Measurements from ENCODE around the gene VTI1A.

The VTI1A gene

DNA sequence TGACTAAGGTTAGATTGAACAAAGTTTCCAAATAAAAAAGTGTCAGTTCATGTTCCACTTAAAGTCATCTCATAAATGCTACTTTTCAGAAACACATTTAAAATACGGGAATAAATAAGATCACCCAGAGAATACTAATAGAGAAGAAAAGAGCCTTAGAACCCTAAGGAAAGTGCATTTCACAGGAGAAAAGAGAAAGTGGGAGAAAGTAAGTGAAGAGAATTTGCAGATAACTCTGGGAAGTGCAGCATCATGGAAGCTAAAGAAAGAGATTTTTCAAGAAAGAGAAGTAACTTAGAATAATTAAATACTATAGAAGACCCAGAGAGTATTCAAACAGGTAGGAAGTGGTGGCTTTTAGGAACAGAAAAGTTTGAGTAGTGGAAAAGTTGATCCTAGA, 132.6 kb downstream of the VTI1A start:
- DNase-seq (ENCODE audit: low read depth), result no peak
- no peak overlapping the region for H3K4me3 ChIP-seq (ENCODE audit: low read depth, low read length)
- TF ChIP-seq MAX (IDR thresholded peaks at IDR 0.05; ENCODE audit: low read depth, low read length), result no peak
- TF ChIP-seq MYC (IDR thresholded peaks at IDR 0.05; ENCODE audit: low read depth, low read length), result no peak
- TF ChIP-seq, protein P1, sequence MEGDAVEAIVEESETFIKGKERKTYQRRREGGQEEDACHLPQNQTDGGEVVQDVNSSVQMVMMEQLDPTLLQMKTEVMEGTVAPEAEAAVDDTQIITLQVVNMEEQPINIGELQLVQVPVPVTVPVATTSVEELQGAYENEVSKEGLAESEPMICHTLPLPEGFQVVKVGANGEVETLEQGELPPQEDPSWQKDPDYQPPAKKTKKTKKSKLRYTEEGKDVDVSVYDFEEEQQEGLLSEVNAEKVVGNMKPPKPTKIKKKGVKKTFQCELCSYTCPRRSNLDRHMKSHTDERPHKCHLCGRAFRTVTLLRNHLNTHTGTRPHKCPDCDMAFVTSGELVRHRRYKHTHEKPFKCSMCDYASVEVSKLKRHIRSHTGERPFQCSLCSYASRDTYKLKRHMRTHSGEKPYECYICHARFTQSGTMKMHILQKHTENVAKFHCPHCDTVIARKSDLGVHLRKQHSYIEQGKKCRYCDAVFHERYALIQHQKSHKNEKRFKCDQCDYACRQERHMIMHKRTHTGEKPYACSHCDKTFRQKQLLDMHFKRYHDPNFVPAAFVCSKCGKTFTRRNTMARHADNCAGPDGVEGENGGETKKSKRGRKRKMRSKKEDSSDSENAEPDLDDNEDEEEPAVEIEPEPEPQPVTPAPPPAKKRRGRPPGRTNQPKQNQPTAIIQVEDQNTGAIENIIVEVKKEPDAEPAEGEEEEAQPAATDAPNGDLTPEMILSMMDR (IDR thresholded peaks at IDR 0.05; ENCODE audit: low read depth, low read length), result no peak
- no peak for TF ChIP-seq POLR2A (IDR thresholded peaks at IDR 0.05; ENCODE audit: extremely low read depth, insufficient read length)

DNA sequence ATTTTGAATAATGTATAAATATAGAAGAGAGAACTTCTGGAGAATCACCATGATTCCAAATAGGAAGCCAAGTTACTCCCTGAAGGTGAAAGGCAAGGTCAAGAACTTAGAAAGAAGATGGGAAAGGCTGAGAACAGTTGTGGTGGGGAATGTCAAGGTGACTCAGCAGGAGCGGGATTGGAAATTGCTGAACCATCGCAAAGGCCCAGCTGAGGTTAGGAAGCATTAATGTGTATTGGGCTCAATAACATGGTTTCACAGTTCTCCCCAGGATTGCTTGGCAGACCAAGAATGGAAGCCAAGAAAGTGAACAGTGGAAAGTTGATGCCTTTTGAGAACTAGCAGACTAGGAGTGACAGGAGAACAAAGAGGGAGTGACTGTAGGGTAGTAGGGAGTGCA, 133.3 kb downstream of the VTI1A start:
- H3K4me3 ChIP-seq (ENCODE audit: low read depth, low read length), result no peak overlapping the region
- no peak for DNase-seq (ENCODE audit: low read depth)
- no peak for TF ChIP-seq MAX (IDR thresholded peaks at IDR 0.05; ENCODE audit: low read depth, low read length)
- TF ChIP-seq, protein P1 (IDR thresholded peaks at IDR 0.05; ENCODE audit: low read depth, low read length), result no peak
- no peak for TF ChIP-seq MYC (IDR thresholded peaks at IDR 0.05; ENCODE audit: low read depth, low read length)
- TF ChIP-seq POLR2A (IDR thresholded peaks at IDR 0.05; ENCODE audit: extremely low read depth, insufficient read length), result no peak

GRCh38 chr10:112581921-112582320, 134.9 kb downstream of the VTI1A start:
- TF ChIP-seq MYC (IDR thresholded peaks at IDR 0.05; ENCODE audit: low read depth, low read length) (no peak), POLR2A (IDR thresholded peaks at IDR 0.05; ENCODE audit: extremely low read depth, insufficient read length) (no peak), MAX (IDR thresholded peaks at IDR 0.05; ENCODE audit: low read depth, low read length) (no peak)
- TF ChIP-seq, protein P1 (IDR thresholded peaks at IDR 0.05; ENCODE audit: low read depth, low read length), result no peak
- H3K4me3 ChIP-seq (ENCODE audit: low read depth, low read length), result no peak overlapping the region
- DNase-seq (ENCODE audit: low read depth), result no peak

- no peak for DNase-seq (ENCODE audit: low read depth)
- TF ChIP-seq MAX (IDR thresholded peaks at IDR 0.05; ENCODE audit: low read depth, low read length) (no peak), MYC (IDR thresholded peaks at IDR 0.05; ENCODE audit: low read depth, low read length) (no peak)
- no peak overlapping the region for H3K4me3 ChIP-seq (ENCODE audit: low read depth, low read length)
Observed at GRCh38 chr10:112583236-112583939, 136.4 kb downstream of the VTI1A start.

DNA sequence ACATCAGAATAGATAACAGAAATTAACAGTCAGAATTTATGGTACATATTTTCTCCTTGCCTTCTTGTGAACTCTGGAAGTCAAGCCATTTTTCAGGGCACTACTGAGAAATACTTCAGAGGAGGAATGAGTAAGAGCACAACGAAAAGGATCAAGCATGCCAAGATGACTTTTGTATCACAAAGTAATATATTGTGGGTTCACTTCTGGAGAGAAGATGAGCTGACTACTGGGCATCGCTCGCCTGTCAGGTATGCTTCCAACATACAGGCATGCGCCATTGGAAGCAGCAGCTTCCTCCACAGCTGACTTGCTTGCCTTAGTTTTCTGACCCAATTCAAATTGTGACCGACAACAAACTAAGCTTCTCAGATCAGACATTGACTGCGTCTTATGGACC, 137.3 kb downstream of the VTI1A start:
- no peak for DNase-seq (ENCODE audit: low read depth)
- H3K4me3 ChIP-seq (ENCODE audit: low read depth, low read length), result no peak overlapping the region
- no peak for TF ChIP-seq MAX (IDR thresholded peaks at IDR 0.05; ENCODE audit: low read depth, low read length)

GRCh38 chr10:112585126-112585525, 138.1 kb downstream of the VTI1A start:
- TF ChIP-seq, protein P1 (IDR thresholded peaks at IDR 0.05; ENCODE audit: low read depth, low read length), result no peak
- TF ChIP-seq MAX (IDR thresholded peaks at IDR 0.05; ENCODE audit: low read depth, low read length) (no peak), MYC (IDR thresholded peaks at IDR 0.05; ENCODE audit: low read depth, low read length) (no peak), POLR2A (IDR thresholded peaks at IDR 0.05; ENCODE audit: extremely low read depth, insufficient read length) (no peak)
- H3K4me3 ChIP-seq (ENCODE audit: low read depth, low read length), result no peak overlapping the region
- DNase-seq (ENCODE audit: low read depth), result no peak

Data from NB4 (cell line).